HG03025 (cell line): ENCODE measurements around the gene ADAM8.
"Not testable (repeated sequence)": the region's sequence is repeated elsewhere in the genome, so short reads cannot be mapped to it uniquely, and the experiment has no call there.

Experiments used
- ATAC-seq: cut with Tn5 transposase; IDR thresholded peaks from one replicate; pipeline ENCODE4 v1.9.1; 2021; ENCODE audit warnings: mild to moderate bottlenecking, moderate library complexity; ENCODE audit not compliant: unreplicated experiment, low FRiP score

The ADAM8 gene

DNA sequence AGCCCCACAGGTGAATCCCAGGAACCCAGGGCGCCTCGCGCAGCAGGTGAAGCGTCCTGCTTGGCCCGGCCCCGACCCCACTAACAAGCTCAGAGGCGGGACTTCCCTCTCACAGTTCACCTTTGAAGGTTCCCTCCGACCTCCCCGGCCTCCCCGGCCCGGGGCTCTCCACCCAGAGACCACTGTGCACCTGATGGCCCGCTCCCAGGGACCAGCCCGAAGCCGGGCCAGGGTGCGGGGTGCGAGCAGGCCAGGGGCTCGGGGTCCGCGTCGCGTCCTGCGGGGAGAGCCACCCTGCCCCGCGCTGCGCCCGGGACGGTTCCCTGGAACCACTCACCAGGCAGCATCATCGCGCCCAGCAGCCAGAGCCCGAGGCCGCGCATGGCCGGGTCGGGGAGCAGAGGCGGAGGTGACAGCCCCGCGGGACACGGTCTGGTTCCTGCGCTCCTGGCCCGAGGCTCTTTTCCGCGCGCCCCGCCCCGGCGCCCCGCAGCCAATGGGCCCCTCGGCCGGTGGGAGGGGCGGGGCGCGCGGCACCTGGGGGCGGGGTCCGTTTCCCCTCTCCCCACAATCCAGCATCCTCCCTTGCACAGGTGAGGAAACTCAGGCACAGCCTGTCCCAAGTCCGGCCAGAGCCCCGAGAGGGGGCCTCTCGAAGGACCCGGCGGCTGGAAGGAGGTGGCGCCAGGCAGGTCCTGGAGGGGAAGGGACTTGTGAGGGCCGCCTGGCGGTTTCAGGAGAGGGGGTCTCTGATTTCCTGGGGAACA is at the start of gene ADAM8:
Gene ADAM8 (minus strand): TSS at position 434 of the 767 bp plus-strand sequence. CDS start 51 bp downstream, at position 383.
- ATAC-seq = peak; percentile 28

DNA sequence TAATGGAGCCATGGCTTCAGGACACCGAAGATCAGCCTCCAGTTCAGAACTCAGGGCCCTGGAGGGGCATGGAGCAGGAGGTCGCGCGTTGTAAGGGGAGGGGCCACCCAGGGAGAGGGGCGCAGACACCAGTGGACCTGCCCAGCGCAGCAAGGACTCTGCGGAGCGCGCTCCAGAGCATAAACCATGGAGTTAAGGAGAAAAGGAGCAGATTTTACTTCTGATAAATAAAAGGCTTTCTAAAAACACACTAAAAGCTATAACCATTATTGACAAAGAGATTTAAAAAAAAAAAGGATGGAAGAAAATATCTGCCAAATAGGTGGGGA is 49.5 kb upstream of the ADAM8 start:
- ATAC-seq = no peak

DNA sequence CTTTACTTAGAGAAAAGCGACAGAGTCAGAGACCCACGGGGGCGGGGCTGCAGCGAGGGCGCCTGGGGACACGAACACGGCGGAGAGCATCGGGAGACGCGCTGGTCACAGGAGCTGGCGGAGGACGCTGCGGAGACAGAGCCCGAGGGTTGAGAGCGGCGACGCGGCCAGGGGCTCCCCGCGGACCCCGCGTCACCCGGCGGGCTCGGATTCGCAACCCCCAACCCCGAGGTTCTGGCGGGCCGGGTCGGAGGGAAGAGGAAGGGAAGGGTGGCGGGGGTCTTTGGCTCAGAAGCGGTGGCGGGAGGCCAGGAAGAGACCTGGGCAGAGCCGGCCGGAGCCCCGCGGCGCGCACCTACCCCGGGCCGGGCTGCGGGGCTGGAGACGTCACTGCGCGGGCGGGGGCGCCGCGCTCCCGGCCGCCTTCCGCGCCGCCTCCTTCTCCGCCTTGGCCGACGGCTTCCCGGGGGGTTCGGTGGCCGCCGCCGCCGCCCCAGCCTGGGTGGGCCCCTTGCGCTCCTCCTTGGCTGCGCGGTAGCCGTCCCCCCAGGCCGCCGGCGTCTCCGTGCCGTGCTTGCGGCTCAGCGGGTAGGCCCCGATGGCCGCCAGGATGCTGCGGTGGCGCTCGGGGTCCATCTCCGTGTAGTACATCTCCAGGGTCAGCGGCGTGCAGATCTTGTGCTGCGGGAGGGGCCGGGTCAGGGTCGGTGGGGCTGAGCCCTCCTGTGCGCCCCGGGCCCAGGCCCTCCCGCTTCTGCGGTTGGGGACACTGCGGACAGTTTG is 49.0 kb upstream of the ADAM8 start:
- no peak for ATAC-seq

DNA sequence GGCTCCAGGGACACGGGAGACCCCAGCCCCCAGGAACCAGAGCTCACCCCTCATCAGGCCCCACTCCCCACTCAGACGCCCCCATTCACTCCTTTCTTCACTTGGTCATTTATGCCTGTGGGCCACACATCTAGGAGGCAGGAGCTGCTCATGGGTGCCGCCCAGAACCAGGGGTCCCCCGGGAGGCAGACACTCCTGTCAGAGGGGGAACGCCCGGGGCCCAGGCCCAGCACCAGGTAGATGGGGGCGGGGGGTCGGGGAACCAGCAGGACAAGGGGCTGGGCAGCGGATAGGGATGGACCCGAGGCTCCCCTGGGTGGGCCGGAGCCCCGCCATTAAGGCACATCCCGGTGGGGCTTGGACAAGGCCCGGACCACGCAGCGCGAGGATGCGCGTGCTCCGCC is 48.2 kb upstream of the ADAM8 start:
- no peak for ATAC-seq

DNA sequence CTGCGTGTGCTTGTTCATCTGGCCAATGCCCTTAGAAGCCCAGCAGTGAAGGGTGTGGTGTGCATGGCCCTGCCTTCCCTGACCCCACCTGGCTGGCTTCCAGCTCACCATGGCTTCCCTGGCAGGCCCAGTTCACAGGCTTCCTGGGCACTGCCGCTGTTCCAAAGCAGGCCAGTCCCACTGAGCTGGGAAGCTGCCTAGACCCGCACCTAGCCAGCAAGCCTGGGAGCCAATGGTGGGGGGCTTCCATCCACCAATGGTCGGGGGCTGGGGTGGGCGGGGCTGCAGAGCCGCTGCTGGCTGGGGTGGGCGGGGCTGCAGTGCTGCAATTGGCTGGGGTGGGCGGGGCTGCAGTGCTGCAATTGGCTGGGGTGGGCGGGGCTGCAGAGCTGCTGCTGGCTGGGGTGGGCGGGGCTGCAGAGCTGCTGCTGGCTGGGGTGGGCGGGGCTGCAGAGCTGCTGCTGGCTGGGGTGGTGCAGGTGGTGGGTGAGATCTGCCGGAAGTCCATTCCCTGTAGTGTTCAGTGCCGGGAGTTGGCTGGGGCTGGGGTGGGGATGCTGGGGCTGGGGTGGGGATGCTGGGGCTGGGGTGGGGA is 47.6 kb upstream of the ADAM8 start:
- ATAC-seq = no peak

DNA sequence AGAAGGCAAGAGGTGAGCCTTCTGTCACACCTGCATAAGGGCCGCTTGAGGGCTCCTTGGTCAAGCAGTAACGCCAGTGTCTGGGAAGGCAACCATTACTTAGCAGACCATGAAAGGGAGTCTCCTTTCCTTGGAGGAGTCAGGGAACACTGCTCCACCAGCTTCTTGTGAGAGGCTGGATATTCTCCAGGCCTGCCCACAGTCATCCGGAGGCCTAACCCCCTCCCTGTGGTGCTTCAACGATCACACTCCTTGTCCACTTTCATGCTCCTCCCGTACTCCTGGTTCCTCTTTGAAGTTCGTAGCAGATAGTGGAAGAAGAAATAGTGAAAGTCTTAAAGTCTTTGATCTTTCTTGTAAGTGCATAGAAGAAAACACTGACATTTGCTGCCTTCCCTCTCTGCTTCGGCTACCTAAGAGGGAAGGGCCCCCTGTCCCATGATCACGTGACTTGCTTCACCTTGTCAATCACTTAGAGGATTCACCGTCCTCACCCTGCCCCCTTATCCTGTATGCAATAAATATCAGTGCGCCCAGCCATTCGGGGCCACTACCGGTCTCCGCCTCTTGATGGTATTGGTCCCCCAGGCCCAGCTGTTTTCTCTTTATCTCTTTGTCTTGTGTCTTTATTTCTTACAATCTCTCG is 45.5 kb upstream of the ADAM8 start:
- not testable (repeated sequence) for ATAC-seq

DNA sequence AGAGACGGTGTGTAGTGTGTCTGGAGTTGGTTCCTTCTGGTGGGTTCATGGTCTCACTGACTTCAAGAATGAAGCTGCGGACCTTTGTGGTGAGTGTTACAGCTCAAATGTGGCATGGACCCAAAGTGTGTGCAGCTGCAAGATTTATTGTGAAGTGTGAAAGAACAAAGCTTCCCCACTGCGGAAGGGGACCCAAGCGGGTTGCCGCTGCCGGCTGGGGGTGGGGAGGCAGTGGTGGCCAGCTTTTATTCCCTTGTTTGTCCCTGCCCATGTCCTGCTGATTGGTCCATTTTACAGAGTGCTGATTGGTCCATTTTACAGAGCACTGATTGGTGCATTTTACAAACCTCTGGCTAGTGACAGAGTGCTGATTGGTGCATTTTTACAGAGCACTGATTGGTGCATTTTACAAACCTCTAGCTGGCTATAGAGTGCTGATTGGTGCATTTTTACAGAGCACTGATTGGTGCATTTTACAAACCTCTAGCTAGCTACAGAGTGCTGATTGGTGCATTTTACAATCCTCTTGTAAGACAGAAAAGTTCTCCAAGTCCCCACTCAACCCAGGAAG is 44.3 kb upstream of the ADAM8 start:
- not testable (repeated sequence) for ATAC-seq

DNA sequence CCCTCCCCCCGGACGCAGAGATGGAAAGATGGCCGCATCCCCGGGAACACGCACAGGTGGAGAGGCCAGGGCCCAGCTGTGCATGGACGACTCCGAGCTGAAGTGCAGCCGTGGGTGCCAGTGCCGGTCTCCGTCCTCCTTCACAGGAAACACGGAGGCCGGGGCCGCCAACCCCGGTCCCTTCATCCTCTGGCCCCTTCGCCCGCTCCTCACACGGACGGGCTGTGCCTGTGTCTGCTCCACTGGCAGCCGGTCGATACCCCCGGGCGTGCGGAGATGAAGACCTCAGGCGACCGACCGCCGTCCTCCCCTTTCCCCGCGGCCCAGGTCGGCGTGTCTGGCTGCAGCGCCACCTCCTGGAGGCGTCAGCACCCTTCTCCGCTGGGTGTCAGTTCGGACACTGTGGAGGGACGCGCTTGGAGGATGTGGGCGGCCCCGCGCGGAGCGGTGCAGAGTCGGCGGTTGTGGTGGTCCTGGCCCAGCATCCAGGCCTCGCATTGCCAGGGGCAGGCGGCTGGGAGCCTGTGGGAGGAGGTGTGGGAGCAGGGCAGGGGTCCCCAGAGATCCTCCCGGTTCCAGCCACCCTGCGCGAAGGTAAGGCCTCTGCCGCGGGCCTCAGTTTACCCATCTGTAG is 41.9 kb upstream of the ADAM8 start:
- ATAC-seq = no peak

DNA sequence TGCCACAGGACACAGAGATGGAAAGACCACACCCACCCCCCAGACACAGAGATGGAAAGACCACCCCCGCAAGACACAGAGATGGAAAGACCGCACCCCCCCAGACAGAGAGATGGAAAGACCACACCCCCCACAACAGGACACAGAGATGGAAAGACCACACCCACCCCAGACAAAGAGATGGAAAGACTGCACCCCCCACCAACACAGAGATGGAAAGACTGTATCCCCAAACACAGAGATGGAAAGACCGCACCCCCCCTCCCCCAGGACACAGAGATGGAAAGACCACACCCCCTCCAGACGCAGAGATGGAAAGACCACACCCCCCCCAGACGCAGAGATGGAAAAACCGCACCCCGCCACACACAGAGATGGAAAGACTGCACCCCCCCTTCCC is 40.1 kb upstream of the ADAM8 start:
- no peak for ATAC-seq

DNA sequence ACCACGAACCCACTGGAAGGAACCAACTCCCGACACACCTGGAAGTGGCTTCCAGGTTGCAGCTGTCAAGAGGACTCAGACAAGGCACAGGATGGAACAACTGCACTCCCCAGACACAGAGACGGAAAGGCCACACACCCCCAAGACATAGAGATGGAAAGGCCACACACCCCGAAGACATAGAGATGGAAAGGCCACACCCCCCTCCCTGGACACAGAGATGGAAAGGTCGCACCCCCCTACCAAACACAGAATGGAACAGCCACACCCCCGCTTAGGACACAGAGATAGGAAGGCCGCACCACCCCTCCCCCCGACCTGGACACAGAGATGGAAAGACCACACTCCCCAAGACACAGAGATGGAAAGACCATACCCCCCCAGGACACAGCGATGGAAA is 39.6 kb upstream of the ADAM8 start:
- ATAC-seq = no peak

DNA sequence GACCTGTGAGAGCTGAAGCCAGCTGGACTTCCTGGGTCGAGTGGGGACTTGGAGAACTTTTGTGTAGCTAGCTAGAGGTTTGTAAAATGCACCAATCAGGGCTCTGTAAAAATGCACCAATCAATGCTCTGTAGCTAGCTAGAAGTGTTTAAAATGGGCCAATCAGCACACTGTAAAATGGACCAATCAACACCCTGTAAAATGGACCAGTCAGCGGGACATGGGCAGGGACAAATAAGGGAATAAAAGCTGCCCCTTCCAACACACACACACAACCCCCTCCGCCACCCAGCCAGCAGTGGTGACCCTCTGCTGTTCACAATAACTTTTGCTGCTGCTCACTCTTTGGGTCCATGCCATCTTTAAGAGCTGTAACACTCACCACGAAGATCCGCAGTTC is 39.2 kb upstream of the ADAM8 start:
- ATAC-seq = no peak

DNA sequence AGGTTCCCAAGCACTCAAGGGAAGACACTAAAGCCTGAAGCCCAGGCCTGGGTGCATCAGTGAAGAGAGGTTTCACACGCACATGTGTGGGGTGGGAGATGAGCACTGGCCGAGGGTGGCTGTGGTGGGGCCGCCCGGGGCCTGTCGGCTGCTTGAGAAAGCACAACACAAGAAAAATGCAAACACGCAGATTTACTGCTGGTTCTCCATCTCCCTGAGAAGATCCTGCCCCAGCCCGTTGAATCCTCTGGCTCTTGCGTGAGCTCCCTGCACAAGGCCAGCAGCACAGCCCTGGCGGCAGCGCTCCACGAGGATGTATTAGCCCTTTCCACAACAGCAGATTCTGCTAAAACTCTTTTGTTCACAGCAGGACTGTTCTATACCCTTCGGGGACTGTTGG is 38.2 kb upstream of the ADAM8 start:
- no peak for ATAC-seq

DNA sequence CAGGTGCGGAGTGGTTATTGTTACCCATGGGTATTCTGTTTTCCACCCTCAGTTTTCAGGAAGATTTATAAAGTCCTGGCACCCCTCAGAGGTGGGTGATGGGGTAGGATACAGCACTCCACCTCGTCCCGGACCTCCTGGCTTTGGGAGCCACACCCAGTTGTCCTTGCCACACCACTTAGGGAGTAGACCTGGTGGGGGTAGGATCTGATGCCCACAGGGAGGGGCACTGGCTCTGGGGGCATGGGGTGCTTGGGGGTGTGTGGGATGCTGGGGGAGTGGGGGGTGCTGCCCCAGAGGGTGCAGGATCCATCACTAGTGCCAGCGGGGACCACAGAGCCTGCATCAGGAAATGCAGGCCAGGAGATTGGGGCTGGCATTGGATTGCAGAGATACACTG is 36.5 kb upstream of the ADAM8 start:
- ATAC-seq = no peak

DNA sequence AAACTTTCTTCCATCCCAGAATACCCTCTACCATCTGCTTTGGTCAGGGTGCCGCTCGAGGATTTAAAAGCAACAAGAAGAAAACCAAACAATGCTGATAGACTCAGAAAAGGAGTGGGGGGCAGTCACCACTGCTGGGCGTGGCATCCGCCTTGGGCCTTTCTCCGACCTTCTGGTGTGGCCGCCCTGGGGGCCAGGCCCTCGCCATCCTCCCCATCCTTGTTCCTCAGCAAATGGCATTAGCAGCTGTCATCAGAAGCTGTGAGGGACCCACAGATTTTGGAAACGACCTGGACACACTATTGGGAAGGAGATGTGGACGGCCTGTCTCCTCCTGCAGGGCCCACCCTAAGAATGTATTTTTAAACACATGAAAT is 36.1 kb upstream of the ADAM8 start:
- ATAC-seq = no peak

DNA sequence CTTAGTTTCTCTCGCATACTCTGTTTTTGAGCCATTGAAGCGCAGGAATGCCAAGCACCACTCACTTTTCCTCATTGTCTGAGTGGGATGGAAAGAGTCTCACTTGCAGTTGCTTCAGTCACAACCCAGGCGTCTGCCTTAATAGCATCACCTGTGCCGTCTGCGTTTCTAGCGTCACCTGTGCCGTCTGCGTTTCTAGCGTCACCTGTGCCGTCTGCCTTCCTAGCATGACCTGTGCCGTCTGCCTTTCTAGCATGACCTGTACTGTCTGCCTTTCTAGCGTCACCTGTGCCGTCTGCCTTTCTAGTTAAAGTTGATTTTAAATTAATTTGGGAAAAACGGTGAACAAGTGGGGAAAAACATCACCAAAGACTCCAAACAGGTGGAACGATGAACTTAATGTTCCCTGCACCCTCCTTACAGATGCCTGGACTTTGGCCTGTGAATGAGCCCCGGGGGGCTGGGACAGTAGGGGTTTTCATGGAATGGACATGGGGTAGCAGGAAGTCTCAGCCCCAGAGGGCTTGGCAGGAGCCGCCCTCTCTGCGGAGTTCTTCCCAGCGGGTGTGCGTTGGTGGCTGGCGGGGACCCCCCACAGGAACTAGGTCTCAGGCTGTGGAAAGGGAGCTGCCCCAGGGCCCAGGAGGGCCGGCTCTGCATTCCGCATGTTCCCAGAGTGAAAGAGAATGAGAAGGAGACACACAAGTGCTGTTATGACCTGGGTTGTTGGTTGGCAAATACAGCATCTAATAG is 35.5 kb upstream of the ADAM8 start:
- no peak for ATAC-seq

DNA sequence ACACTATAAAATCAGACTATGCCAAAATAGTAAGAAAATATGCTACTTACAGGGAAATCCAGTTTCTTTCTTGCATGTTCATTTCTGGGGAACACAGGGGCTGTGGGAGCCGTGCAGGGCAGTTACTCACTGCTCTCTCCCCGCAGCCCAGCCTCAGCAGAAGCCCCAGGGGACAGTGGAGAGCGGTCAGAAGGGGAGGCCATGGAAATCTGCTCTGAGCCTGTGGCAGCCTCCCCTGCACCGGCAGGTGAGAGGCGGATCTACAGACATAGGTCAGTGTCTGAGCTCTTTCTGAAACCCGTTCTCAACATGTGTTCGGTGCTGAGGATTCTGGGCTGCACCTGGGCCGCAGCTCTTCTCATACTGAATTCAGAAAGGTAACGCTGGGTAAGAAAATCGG is 34.9 kb upstream of the ADAM8 start:
- no peak for ATAC-seq

DNA sequence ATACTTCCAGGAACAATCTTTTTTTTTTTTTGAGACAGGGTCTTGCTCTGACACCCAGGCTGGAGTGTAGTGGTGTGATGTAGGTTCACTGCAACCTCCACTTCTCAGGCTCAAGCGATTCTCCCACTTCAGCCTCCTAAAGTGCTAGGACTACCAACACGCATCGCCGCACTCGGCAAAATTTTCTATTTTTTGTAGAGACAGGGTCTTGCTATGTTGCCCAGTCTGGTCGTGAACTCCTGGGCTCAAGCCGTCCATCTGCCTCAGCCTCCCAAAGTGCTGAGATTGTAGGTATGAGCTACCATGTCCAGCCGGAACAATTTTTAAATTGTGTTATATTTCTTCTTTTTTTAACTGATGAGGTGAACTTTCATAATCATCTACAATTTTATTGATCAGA is 34.1 kb upstream of the ADAM8 start:
- no peak for ATAC-seq

DNA sequence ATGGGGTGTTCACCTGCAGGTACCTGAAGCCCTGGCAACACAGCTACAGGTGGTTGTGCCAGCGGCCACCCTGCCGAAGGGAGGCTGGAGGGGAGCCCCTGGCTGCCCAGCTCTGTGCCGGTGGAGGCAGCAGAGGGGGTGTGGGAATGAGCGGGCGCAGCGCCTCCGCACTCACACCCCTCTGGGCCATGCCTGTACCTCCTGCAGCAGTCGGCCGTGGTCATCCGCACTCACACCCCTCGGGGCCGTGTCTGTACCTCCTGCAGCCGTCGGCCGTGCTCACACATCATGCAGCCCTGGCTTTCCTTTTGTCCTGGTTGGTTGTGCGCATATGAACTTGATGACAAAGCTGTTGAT is 33.7 kb upstream of the ADAM8 start:
- ATAC-seq = no peak

DNA sequence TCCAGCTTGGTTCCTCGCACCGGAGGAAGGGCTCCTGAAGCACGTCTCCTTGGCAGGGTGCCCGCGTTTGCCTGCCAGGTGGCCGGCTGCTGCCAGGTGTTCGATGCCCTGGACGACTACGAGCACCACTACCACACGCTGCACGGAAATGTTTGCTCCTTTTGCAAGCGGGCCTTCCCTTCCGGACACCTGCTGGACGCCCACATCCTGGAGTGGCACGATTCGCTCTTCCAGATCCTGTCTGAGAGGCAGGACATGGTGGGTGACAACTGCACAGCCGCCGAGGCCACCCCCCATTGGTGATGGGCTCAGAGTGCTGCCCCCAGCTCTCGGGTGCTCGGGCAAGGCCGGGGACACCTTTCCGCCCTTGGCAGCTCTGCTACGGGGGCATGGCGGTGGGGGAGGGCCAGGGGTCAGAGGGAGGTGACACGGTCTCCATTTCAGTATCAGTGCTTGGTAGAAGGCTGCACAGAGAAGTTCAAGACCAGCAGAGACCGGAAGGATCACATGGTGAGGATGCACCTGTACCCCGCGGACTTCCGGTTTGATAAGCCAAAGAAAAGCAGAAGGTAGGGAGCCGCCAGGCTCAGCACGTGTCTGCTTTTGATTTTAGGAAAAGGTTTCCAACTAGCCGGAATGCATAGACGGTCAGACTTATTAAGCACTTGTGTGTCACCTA is 33.2 kb upstream of the ADAM8 start:
- no peak for ATAC-seq
